HCT116 (cell line): Measurements from ENCODE around the gene CASP9. TPM values are rescaled to one million over a fixed set of nuclear protein-coding genes. Genes with fewer than 3 reads are reported as not detected.

Source experiments
- ATAC-seq: fragments of 200-7000 bp; cut with Tn5 transposase; 2 replicates; pipeline ENCODE4 v1.9.1; 2020; ENCODE audit warnings: mild to moderate bottlenecking, moderate library complexity
- BruUV-seq: library from RNA; stranded (reverse); fragments of 400-500 nt; replicated peaks from 2 replicates; lab custom pipeline; 2021; lab: Mats Ljungman, UMichigan
- CTCF ChIA-PET: fragments of 300-600 bp; sonication (Branson Sonifier 250); formaldehyde crosslinking; loops from one replicate; lab custom pipeline; 2021; ENCODE audit warnings: antibody characterized with exemption; lab: Charles Lee
- POLR2A ChIA-PET: fragments of 300-600, 350-600 bp; sonication (Branson Sonifier 250); formaldehyde crosslinking; loops from one replicate; lab custom pipeline; 2021; ENCODE audit warnings: antibody characterized with exemption; lab: Charles Lee
- RAD21 ChIA-PET, 2 experiments: fragments of 300-600 bp; sonication (Branson Sonifier 250); formaldehyde crosslinking; loops; one replicate each; lab custom pipeline; 2023; ENCODE audit warnings: low total read pairs in 2 of 2; ENCODE audit not compliant: uncharacterized antibody in 2 of 2, unreplicated experiment in 2 of 2, low non-redundant PET in 1 of 2; lab: Charles Lee
- DNase-seq: peaks from one replicate; pipeline ENCODE4 v3.0.0-alpha.2; 2010; ENCODE audit warnings: low read depth, low spot score
- H2AFZ ChIP-seq: fragments of 200-600 bp; shearing (Covaris generic), sonication (generic); 2 replicates; pipeline ENCODE4 v1.6.1; 2017; ENCODE audit warnings: low read depth, mixed run types, mixed read lengths, antibody characterized with exemption, low read length; ENCODE audit not compliant: poor library complexity, severe bottlenecking
- H3K27ac ChIP-seq: 2 replicates; pipeline ENCODE4 v1.5.1; 2012; ENCODE audit warnings: low read depth, low read length
- H3K27me3 ChIP-seq: fragments of 200-600 bp; sonication (generic); 2 replicates; pipeline ENCODE4 v1.6.1; 2016; ENCODE audit warnings: mixed run types, low read length, mixed read lengths; ENCODE audit not compliant: insufficient read depth
- H3K36me3 ChIP-seq, 2 experiments: fragments of 200-500 bp in 1 of 2; fragments of 200-600 bp in 1 of 2; sonication (Bioruptor generic) in 1 of 2; sonication (generic) in 1 of 2; 2 replicates each; pipeline versions ENCODE4 v1.5.1 to v1.6.1; 2014 to 2016; ENCODE audit warnings: low read length in 2 of 2, inconsistent platforms in 1 of 2, mixed read lengths in 1 of 2, mixed run types in 1 of 2; ENCODE audit not compliant: insufficient read depth in 2 of 2, control insufficient read depth in 1 of 2
- H3K4me1 ChIP-seq, 2 experiments: fragments of 200-600 bp in 1 of 2; sonication (generic) in 1 of 2; 2 replicates each; pipeline versions ENCODE4 v1.5.1 to v1.6.1; 2012 to 2017; ENCODE audit warnings: low read length in 2 of 2, inconsistent platforms in 1 of 2, mild to moderate bottlenecking in 1 of 2, mixed read lengths in 1 of 2, mixed run types in 1 of 2, moderate library complexity in 1 of 2; ENCODE audit not compliant: insufficient read depth in 2 of 2, control insufficient read depth in 1 of 2
- H3K4me2 ChIP-seq: fragments of 200-600 bp; sonication (generic); 2 replicates; pipeline ENCODE4 v1.6.1; 2017; ENCODE audit warnings: mixed run types, low read length, mixed read lengths
- H3K4me3 ChIP-seq, 2 experiments: fragments of 200-600 bp in 1 of 2; sonication (generic) in 1 of 2; replicated peaks in 1 of 2; 2 replicates each; pipeline ENCODE4 v1.5.1; 2011 to 2016; ENCODE audit warnings: low read length in 2 of 2, control low read depth in 1 of 2, low read depth in 1 of 2, mild to moderate bottlenecking in 1 of 2, mixed read lengths in 1 of 2, mixed run types in 1 of 2
- H3K79me2 ChIP-seq: fragments of 200-600 bp; sonication (generic); 2 replicates; pipeline ENCODE4 v1.6.1; 2017; ENCODE audit warnings: mild to moderate bottlenecking, mixed run types, low read length, moderate library complexity, mixed read lengths; ENCODE audit not compliant: insufficient read depth
- H3K9ac ChIP-seq: fragments of 200-600 bp; sonication (generic); 2 replicates; pipeline ENCODE4 v1.6.1; 2016; ENCODE audit warnings: low read length, mixed read lengths
- H3K9me2 ChIP-seq: fragments of 200-600 bp; sonication (generic), shearing (Covaris generic); 2 replicates; pipeline ENCODE4 v1.6.1; 2017; ENCODE audit warnings: mixed run types, mild to moderate bottlenecking, moderate library complexity; ENCODE audit not compliant: insufficient read depth
- H3K9me3 ChIP-seq, 2 experiments: fragments of 200-500 bp in 1 of 2; fragments of 200-600 bp in 1 of 2; sonication (Bioruptor generic) in 1 of 2; sonication (generic) in 1 of 2; 2 replicates each; pipeline ENCODE4 v1.6.1; 2014 to 2017; ENCODE audit warnings: low read length in 2 of 2, mixed read lengths in 2 of 2, inconsistent platforms in 1 of 2, low read depth in 1 of 2, mild to moderate bottlenecking in 1 of 2, mixed run types in 1 of 2, moderate library complexity in 1 of 2; ENCODE audit not compliant: control insufficient read depth in 1 of 2, insufficient read depth in 1 of 2
- H4K20me1 ChIP-seq: fragments of 200-600 bp; sonication (generic), shearing (Covaris generic); 2 replicates; pipeline ENCODE4 v1.6.1; 2017; ENCODE audit warnings: mixed run types, mild to moderate bottlenecking, moderate library complexity; ENCODE audit not compliant: insufficient read depth
- EGR1 ChIP-seq: IDR thresholded peaks from 2 replicates; pipeline ENCODE4 v1.6.1; 2012; ENCODE audit warnings: low read depth
- EZH2phosphoT487 ChIP-seq: fragments of 200-600 bp; IDR thresholded peaks from 2 replicates; pipeline ENCODE4 v1.6.1; 2018; ENCODE audit warnings: antibody characterized with exemption, borderline replicate concordance
- FOSL1 ChIP-seq: IDR thresholded peaks from 2 replicates; pipeline ENCODE4 v1.6.1; 2012; ENCODE audit warnings: low read depth
- MAX ChIP-seq: IDR thresholded peaks from 2 replicates; pipeline ENCODE4 v1.6.1; 2012
- POLR2AphosphoS5 ChIP-seq: IDR thresholded peaks from 2 replicates; pipeline ENCODE4 v1.6.1; 2011; ENCODE audit warnings: mild to moderate bottlenecking, low read depth, low read length, moderate library complexity
- YY1 ChIP-seq: IDR thresholded peaks from 2 replicates; pipeline ENCODE4 v1.6.1; 2011; ENCODE audit warnings: low read length, low read depth, moderate library complexity, mild to moderate bottlenecking; ENCODE audit not compliant: insufficient replicate concordance; ENCODE audit errors: extremely low read depth
- ZBTB33 ChIP-seq: IDR thresholded peaks from 2 replicates; pipeline ENCODE4 v1.6.1; 2011; ENCODE audit warnings: mild to moderate bottlenecking, low read length, moderate library complexity; ENCODE audit not compliant: insufficient replicate concordance; ENCODE audit errors: extremely low read depth
- ZFX ChIP-seq: fragments of 450-650 bp; IDR thresholded peaks from 2 replicates; pipeline ENCODE4 v1.6.1; 2017
- ZNF274 ChIP-seq: fragments of 200-500 bp; sonication (Bioruptor generic); IDR thresholded peaks from 2 replicates; pipeline ENCODE4 v1.6.1; 2014; ENCODE audit warnings: mild to moderate bottlenecking, low read depth, low read length, inconsistent platforms
- intact Hi-C: fragments of 100-400 bp; cut with micrococcal nuclease; formaldehyde crosslinking; loops from 2 replicates; pipeline ENCODE4 v1.10.0; 2022
- total RNA-seq: library from RNA; stranded (reverse); gene quantifications from one replicate; pipeline ENCODE4 v1.2.1, GENCODE V29; 2021; ENCODE audit not compliant: unreplicated experiment

CASP9 gene
- total RNA-seq, 1 experiment from 2014 or later, result 10.6 TPM

- POLR2A ChIA-PET, result no interaction called here
- Histone ChIP-seq H3K36me3 (no peaks in the 10 kb centered on the region), H3K79me2 (no peaks in the 10 kb centered on the region), H3K4me3 (no peak within 1 kb of the TSS), H2AFZ (no peak within 1 kb of the TSS), H3K9me2 (no peaks in the 10 kb centered on the region), H3K4me2 (no peak within 1 kb of the TSS), H3K4me1 (peaks cover 3 to 10% of the 10 kb centered on the region in 2 experiments; a peak in 3 of 4 replicates), H3K9me3 (peaks cover 0 to 3% of the 10 kb centered on the region in 2 experiments; a peak in 1 of 4 replicates), H3K27ac (no peak within 1 kb of the TSS), H3K9ac (no peak within 1 kb of the TSS), H4K20me1 (no peaks in the 10 kb centered on the region), H3K27me3 (no peaks in the 10 kb centered on the region)
- no peak for ATAC-seq
- no peak for DNase-seq
- BruUV-seq, result no TSS peak
- TF ChIP-seq ZBTB33 (no peak), FOSL1 (no peak), ZFX (no peak), ZNF274 (no peak), MAX (no peak), POLR2AphosphoS5 (no peak), EZH2phosphoT487 (no peak), EGR1 (no peak), YY1 (no peak)
- RAD21 ChIA-PET, result no interaction called here
- intact Hi-C loops, result loop anchor here (1.0 kb wide), 1 partner anchor 19 kb away; no protein-coding TSS in a partner anchor
- CTCF ChIA-PET, result no interaction called here
Measured at GRCh38 chr1:15456313-15456954, 67.6 kb downstream of the CASP9 start, which contains the start of gene CELA2A. CELA2A (plus strand) TSS chr1:15456732; CDS start chr1:15456754, 22 bp downstream.
